OCI-LY3 (cell line): Measurements from ENCODE around the gene NELL1.

Experiments used
- H2AFZ ChIP-seq: fragments of 200-600, 300-600 bp; shearing (Covaris generic); 2 replicates; pipeline ENCODE4 v1.6.0; 2014; ENCODE audit warnings: antibody characterized with exemption, low read depth, low read length
- H3K27ac ChIP-seq: fragments of 200-600, 300-600 bp; sonication (generic); 2 replicates; pipeline ENCODE4 v1.5.1; 2014; ENCODE audit warnings: mild to moderate bottlenecking, low read length, moderate library complexity, mixed read lengths
- H3K27me3 ChIP-seq: fragments of 200-600, 300-600 bp; sonication (generic); 2 replicates; pipeline ENCODE4 v1.6.1; 2014; ENCODE audit warnings: low read depth, low read length, mixed read lengths
- H3K36me3 ChIP-seq: fragments of 200-600, 300-600 bp; sonication (generic); replicated peaks from 2 replicates; pipeline ENCODE3; 2014; ENCODE audit warnings: low read depth, low read length, mixed read lengths
- H3K4me1 ChIP-seq: fragments of 300-600, 200-600 bp; sonication (generic); 2 replicates; pipeline ENCODE4 v1.6.1; 2014; ENCODE audit warnings: low read length, mixed read lengths
- H3K4me2 ChIP-seq: fragments of 200-600, 300-600 bp; sonication (generic); 2 replicates; pipeline ENCODE4 v1.6.1; 2014; ENCODE audit warnings: low read length, mixed read lengths
- H3K4me3 ChIP-seq: fragments of 300-600, 200-600 bp; sonication (generic); 2 replicates; pipeline ENCODE4 v1.5.1; 2014; ENCODE audit warnings: antibody characterized with exemption, mild to moderate bottlenecking, low read length, moderate library complexity
- H3K79me2 ChIP-seq: fragments of 300-600, 200-600 bp; shearing (Covaris generic); 2 replicates; pipeline ENCODE4 v1.6.1; 2014; ENCODE audit warnings: mild to moderate bottlenecking, low read length, mixed read lengths
- H3K9ac ChIP-seq: fragments of 300-600, 200-600 bp; shearing (Covaris generic); 2 replicates; pipeline ENCODE4 v1.6.0; 2014; ENCODE audit warnings: mild to moderate bottlenecking, low read length, moderate library complexity
- H3K9me3 ChIP-seq: fragments of 200-600, 300-600 bp; shearing (Covaris generic); 2 replicates; pipeline ENCODE4 v1.6.1; 2014; ENCODE audit warnings: low read length, mixed read lengths; ENCODE audit not compliant: insufficient read depth
- H4K20me1 ChIP-seq: fragments of 200-600, 300-600 bp; sonication (generic); 2 replicates; pipeline ENCODE4 v1.6.1; 2016; ENCODE audit warnings: low read length, mixed read lengths; ENCODE audit not compliant: insufficient read depth
- EZH2phosphoT487 ChIP-seq: fragments of 200-600 bp; shearing (Covaris generic); IDR thresholded peaks from 2 replicates; pipeline ENCODE4 v1.6.1; 2018; ENCODE audit warnings: antibody characterized with exemption, mixed run types, low read depth
- TF ChIP-seq, protein P1 (sequence below): fragments of 200-600, 300-600 bp; sonication (generic); IDR thresholded peaks from 2 replicates; pipeline ENCODE4 v1.5.1; 2014; ENCODE audit warnings: antibody characterized with exemption, low read length, low read depth

Gene NELL1

DNA sequence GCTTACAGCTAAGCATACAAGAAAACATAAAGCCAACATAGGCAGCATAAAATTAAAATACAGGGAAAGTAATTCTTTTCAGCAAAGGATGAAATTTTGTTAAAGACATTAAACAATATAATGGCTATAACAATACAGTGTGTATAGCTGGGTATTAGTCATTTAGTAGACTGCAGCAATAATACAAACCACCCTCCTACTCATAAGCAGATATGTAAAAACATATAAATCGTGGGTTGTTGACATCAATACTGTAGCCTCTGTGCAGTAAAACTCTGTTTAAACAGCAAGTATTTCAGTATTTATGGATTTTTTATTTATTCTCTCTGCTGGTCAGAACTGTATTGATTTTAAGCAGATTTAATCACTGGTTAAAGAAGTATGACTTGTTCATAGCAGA, 884.4 kb downstream of the NELL1 start:
- no peaks in the 10 kb centered on the region for H3K79me2 ChIP-seq
- H3K9me3 ChIP-seq = no peaks in the 10 kb centered on the region
- no peak overlapping the region for H3K9ac ChIP-seq
- no peak overlapping the region for H2AFZ ChIP-seq
- H3K27me3 ChIP-seq = no peaks in the 10 kb centered on the region
- no peak overlapping the region for H3K4me3 ChIP-seq
- no peaks in the 10 kb centered on the region for H3K4me1 ChIP-seq
- no peak overlapping the region for H3K27ac ChIP-seq
- TF ChIP-seq, protein P1, sequence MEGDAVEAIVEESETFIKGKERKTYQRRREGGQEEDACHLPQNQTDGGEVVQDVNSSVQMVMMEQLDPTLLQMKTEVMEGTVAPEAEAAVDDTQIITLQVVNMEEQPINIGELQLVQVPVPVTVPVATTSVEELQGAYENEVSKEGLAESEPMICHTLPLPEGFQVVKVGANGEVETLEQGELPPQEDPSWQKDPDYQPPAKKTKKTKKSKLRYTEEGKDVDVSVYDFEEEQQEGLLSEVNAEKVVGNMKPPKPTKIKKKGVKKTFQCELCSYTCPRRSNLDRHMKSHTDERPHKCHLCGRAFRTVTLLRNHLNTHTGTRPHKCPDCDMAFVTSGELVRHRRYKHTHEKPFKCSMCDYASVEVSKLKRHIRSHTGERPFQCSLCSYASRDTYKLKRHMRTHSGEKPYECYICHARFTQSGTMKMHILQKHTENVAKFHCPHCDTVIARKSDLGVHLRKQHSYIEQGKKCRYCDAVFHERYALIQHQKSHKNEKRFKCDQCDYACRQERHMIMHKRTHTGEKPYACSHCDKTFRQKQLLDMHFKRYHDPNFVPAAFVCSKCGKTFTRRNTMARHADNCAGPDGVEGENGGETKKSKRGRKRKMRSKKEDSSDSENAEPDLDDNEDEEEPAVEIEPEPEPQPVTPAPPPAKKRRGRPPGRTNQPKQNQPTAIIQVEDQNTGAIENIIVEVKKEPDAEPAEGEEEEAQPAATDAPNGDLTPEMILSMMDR = no peak
- TF ChIP-seq EZH2phosphoT487 = no peak
- H4K20me1 ChIP-seq = no peaks in the 10 kb centered on the region
- H3K4me2 ChIP-seq = no peak overlapping the region
- H3K36me3 ChIP-seq = no peaks in the 10 kb centered on the region

DNA sequence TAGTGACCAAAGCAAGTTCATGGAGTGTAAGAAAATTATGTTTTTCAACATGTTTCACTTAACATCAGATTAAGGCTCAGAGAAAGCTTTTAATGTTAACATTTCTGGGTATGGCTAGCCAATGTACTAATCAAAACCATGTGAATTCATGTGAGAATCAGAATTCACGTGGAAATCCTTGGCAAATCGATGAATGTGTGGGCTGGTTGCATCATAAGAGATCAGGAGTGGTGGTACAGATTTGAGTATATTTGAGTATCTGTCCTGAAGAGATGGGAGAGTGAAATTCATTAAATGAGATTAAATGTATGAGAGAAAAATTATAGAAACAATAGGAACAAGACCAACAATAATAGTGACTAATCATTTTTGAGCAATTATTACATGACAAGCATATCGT, 884.9 kb downstream of the NELL1 start:
- no peaks in the 10 kb centered on the region for H3K36me3 ChIP-seq
- TF ChIP-seq, protein P1 = no peak
- no peak for TF ChIP-seq EZH2phosphoT487
- H2AFZ ChIP-seq = no peak overlapping the region
- no peak overlapping the region for H3K27ac ChIP-seq
- no peak overlapping the region for H3K9ac ChIP-seq
- no peaks in the 10 kb centered on the region for H3K4me1 ChIP-seq
- H3K27me3 ChIP-seq = no peaks in the 10 kb centered on the region
- H3K79me2 ChIP-seq = no peaks in the 10 kb centered on the region
- no peaks in the 10 kb centered on the region for H4K20me1 ChIP-seq
- no peaks in the 10 kb centered on the region for H3K9me3 ChIP-seq
- H3K4me3 ChIP-seq = no peak overlapping the region
- H3K4me2 ChIP-seq = no peak overlapping the region

DNA sequence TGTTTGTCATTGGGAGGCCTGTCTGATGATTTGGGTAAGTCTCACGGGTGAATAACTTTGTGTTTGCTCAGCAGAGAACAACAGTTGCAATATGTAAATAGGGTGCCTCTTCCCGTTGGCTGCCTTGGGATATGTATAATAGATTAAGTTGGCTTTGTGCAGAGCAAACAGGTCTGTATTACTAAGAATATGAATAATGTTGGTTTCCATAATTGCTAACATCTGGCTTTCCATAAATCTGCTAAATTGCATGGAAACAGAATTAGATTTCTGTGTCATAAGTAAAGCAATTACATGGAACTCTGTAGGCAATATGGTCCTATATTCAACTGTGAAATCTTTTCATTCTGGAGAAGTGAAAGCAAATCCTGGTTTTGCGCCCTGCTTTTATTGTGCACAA, 887.5 kb downstream of the NELL1 start:
- Histone ChIP-seq H3K4me3 (no peak overlapping the region), H3K4me2 (no peak overlapping the region), H3K9me3 (no peaks in the 10 kb centered on the region), H3K4me1 (no peaks in the 10 kb centered on the region), H3K36me3 (no peaks in the 10 kb centered on the region), H3K27ac (no peak overlapping the region), H3K79me2 (no peaks in the 10 kb centered on the region), H4K20me1 (no peaks in the 10 kb centered on the region), H3K9ac (no peak overlapping the region), H2AFZ (no peak overlapping the region), H3K27me3 (no peaks in the 10 kb centered on the region)
- TF ChIP-seq, protein P1 = no peak
- no peak for TF ChIP-seq EZH2phosphoT487

DNA sequence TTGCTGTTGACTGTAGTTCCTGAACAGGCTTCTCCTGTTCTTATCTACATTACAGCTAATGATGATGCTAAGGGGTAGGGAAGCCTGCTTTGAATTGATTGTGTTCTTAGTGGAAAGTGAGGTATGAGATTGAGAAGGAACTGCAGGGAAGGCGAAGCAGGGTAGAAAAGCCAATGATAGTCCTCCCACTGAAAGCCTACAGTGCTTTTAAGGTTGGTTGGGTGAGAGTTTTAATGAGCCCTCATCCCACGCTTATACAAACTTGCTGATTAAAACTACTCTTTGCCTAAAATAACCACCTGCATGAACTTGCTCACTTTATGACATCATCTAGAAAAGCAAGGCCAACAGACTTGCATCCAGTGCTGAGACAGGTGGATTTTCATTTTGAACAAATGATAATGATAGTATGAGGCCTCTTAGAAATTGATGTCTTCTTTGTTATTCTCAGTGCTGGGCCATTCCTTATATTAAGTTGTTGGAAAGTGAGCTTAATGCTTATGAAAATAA, 891.1 kb downstream of the NELL1 start:
- no peak for TF ChIP-seq EZH2phosphoT487
- TF ChIP-seq, protein P1 = no peak
- no peaks in the 10 kb centered on the region for H3K9me3 ChIP-seq
- no peaks in the 10 kb centered on the region for H3K27me3 ChIP-seq
- peaks cover 21% of the 10 kb centered on the region for H3K4me1 ChIP-seq
- H3K4me3 ChIP-seq = no peak overlapping the region
- no peak overlapping the region for H2AFZ ChIP-seq
- H4K20me1 ChIP-seq = no peaks in the 10 kb centered on the region
- no peak overlapping the region for H3K4me2 ChIP-seq
- H3K9ac ChIP-seq = no peak overlapping the region
- no peaks in the 10 kb centered on the region for H3K79me2 ChIP-seq
- H3K36me3 ChIP-seq = no peaks in the 10 kb centered on the region
- H3K27ac ChIP-seq = no peak overlapping the region
